Globus pallidus (tissue), 1 donor: ENCODE results near the gene DOC2B.
A peak's percentile ranks its signal among the peaks of the same experiment; 100 is the strongest.
"Not testable (repeated sequence)": the region's sequence is repeated elsewhere in the genome, so short reads cannot be mapped to it uniquely, and the experiment has no call there.

Experiments used
- DNase-seq: peaks from one replicate; pipeline ENCODE4 v3.0.0-alpha.2; 2015; ENCODE audit warnings: low spot score

Gene DOC2B

DNA sequence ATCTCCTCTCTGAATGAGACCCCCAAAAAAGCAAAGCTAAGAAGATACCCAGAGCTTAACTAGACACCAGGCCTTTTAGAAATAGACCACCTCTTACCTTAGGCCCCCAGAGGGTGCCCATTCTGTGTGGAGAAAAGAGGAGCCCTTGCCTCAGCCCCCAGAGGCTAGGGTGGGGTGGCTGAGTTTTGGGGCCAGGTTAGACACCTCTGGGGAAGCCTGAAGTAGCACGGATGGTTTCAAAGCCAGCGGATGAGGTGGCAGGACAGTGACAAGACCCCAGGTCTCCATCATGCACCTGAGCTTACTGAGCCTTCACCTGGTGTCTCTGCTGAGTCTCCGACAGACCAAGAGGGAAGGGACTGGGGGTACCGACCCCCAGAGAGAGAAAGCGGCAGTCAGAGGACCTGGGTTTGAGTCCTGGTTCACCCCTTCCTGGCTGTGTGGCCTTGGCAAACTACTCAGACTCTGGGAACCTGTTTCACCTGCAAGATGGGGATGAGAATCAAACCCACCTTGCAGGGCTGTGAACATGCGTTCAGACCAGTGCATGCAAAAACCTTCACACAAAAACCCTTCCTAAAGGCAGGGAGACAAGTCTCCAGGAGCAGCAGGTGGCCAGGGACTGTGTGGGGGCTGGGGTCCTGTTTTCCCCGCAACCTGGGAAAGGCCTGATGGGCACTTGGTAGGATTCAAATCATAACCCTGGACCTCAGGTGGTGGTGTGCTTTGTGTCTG lies 36.3 kb downstream of the DOC2B start:
- DNase-seq, result no peak

DNA sequence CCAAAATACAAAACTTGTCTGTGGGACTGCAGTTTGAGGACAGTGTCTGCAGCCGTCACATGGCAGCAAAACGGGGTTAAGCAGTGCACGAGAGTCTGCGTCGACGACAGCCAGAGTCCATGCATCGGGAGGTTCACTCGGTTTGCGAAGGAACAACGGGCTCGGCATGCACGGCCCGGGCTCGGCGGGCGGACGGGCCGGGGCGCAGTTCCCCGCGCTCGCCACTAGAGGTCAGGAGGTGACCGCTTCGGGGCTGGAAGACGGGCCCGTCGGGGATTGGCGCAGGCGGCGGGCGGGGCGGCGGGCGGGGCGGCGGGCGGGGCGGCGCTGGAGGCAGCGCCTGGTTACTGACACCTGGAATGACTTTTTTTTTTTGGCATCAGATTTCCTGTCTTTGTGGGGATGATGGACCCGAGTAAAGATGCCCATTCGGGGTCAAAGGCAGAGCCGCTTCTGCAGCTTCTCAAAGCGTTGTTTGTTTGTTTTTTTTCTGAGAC lies 37.6 kb downstream of the DOC2B start:
- DNase-seq, result peak; percentile 54

DNA sequence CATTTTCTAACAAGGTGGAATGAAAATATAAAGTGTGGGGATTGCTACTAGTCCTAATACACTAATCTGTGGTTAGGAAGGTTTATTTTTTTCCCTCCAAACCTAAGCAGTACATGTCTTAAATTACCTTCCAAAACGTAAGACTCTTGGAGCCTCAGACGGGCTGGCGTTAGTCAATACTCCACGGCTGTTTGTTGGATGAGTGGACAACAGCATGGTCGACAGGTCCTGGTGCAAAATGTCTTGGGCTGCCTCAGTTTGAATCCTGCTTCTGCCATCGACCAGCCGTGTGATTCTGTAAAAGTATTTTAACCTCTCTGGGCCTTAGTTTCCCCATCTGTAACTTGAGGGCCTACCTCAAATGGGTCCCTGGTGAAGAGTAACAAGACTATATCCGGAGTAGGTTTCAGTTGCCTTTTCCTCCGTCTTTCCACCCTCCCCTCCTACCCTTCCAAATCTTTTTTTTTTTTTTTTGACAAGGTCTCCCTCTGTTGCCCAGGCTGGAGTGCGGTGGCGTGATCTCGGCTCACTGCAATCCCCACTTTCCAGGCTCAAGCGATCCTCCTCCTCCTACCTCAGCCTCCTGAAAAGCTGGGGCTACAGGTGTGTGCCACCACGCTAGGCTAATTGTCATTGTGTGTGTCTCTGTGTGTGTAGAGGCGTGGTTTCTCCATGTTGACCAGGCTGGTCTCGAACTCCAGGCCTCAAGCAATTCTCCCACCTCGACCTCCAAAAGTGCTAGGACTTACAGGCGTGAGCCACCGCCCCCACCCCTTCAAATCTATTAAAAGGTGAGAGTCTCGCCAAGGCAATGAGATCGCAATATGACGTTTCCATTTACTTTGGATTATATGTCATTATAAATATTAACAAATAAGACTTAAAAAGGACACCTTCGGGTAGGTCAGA lies 38.3 kb downstream of the DOC2B start:
- DNase-seq, result no peak

DNA sequence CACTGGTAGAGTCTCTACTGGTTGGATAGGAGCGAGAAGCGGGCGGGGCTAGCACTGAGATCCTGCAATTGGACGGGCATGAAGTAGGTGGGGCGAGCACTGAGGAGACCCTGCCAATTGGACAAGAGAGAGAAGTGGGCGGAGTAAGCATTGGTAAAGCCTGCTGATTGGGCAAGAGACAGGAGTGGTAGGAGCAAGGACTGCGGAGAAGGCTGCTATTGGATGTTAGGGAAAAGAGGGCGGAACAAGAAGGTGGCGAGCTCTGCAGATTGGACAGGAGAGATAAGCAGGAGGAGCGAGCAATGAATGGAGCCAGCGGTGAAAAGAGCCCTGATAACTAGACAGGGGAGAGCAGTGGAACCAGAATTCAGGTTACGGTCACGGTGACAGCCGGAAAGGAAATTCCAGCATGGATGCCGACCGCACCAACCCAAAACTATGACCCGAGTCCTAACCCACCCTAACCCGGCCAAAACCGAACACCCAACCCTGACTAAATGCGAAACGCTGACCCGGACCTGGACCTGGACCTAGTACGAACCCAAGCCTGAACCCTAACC lies 39.3 kb downstream of the DOC2B start:
- no peak for DNase-seq

DNA sequence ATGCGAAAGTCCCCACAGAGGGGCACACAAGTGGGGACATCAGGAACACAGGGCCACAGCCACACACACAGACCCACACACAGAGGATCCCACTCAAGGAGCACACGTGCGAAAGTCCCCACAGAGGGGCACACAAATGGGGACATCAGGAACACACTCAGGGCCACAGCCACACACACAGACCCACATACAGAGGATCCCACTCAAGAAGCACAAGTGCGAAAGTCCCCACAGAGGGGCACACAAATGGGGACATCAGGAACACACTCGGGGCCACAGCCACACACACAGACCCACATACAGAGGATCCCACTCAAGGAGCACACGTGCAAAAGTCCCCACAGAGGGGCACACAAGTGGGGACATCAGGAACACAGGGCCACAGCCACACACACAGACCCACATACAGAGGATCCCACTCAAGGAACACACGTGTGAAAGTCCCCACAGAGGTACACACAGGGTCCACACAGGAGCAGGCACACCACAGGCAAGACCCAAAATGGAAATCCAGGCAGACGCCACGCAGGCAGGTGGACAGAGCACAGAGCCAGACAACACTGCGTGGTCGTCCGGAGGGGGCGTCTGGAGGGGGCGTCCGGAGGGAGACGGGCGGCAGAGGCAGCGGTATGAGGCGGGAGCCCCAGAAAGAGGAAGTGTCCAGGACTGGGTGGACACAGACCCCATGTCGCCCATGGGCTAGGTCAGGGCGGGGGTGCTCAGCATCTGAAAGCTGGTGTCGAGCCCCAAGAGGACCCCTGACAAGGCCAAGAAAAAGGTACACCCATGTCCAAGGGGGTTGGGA lies 41.8 kb downstream of the DOC2B start:
- DNase-seq, result not testable (repeated sequence)

DNA sequence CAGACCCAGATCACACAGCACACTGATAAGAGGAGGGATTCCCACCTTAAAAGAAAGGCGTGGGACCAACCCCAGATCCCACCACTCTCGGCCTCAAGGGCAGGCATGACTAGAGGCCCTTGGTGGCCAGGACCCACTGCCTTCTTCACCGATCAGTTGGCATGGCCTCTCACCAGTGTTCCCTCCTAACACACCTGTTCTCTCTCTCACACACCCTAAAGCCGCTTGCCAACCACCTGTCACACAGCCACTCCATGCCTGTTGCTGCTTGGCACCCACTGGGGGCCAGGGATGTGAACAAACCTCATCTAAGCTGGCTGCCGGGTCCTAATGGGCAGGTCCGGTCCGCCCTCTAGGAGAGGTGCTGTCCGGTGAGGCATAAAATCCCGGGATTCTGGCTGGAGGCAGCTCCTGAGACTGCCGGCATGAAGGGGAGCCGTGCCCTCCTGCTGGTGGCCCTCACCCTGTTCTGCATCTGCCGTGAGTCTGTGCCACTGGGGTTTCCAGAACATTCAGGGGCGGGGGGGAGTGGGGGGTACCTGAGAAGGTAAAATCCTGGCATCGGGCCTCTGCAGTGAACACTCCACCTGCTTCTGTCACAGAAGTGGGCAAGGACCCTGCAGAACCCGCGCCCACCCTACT lies 44.2 kb downstream of the DOC2B start, which contains the start of gene SCGB1C2:
TSS of gene SCGB1C2 (plus strand) at position 404 of the 642 bp plus-strand sequence. CDS start at position 426, 22 bp downstream.
- DNase-seq, result not testable (repeated sequence)

DNA sequence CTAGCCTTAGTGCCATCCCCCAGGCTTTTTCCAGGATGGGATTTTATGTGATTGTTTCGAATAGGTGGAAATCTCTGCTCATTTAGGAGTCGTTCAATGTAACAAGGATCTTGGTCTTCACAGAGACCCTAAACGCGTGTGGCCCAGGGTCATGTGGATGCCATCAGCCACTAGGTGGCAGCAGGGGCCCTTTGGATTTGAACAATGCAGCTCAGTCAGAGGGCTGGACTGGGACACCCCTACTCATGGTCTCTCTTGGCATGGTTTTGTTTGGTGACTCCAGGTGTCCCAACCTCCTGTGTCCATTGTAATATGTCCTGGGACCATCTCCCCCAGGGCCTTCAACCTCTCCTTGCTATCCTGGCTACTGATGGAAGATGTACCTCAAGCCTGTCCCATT lies 44.9 kb downstream of the DOC2B start:
- DNase-seq, result not testable (repeated sequence)

DNA sequence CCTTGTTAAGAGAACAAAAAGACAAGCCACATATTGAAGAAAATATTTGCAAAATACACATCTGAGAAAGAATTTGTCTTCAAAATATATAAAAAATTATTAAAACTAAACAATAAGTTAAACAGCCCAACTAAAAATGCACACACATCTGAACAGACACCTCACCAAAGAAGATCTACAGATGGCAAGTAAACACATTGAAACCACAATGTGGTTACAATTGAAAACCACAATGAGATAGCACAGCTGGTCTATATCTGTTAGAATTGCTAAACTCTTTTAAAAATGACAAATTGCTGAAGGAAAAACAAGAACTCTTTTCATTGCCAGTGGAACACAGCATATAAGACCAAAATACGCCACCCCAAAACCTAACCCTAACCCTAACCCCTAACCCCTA lies 45.6 kb downstream of the DOC2B start:
- DNase-seq, result not testable (repeated sequence)

DNA sequence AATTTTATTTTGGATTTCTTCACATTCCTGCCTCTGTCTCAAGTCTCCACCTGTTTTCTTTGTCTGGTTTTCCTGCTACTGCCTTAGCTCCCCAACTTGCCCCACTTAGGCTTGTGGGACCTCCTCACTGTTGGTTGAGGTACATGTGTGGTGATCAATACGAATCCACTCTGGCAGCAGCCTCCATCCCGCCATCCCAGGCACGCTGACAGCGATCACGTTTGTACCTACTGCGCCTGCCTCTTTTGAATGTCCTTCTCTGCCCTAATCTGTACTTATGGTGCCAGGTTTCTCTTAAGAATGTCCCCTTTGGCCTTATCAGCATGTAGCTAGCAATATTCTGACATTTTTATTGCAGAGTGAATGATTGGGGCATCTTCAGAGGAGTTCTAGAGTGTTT lies 46.4 kb downstream of the DOC2B start:
- not testable (repeated sequence) for DNase-seq

DNA sequence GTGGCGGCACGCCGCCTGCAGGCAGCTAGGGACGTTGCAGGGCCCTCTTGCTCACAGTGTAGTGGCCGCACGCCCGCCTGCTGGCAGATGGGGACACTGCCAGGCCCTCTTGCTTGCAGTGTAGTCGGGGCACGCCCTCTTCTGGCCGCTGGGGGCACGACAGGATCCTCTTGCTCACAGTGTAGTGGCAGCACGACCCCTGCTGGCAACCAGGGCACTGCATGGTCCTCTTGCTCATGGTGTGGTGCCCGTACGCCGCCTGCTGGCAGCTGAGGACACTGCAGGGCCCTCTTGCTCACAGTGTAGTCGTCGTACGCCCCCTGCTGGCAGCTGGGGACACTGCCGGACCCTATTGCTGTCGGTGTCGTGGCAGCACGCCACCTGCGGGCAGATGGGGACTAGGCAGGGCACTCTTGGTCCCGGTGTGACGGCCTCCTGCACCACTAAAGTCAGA lies 47.1 kb downstream of the DOC2B start:
- not testable (repeated sequence) for DNase-seq

DNA sequence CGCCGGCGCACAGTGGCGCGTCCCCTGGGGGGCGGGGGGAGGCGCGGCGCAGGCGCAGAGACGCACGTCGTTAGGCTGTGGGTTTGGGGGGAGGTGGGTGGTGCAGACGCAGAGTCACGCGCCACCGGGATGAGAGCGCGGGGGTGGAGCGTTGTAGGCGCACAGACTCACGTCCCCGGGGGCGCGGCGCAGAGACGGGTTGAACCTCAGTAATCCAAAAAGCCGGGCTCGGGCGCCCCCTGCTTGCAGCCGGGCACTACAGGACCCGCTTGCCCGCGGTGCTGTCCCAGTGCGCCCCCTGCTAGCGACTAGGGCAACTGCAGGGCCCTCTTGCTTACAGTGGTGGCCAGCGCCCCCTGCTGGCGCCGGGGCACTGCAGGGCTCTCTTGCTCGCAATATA lies 47.5 kb downstream of the DOC2B start:
- not testable (repeated sequence) for DNase-seq

DNA sequence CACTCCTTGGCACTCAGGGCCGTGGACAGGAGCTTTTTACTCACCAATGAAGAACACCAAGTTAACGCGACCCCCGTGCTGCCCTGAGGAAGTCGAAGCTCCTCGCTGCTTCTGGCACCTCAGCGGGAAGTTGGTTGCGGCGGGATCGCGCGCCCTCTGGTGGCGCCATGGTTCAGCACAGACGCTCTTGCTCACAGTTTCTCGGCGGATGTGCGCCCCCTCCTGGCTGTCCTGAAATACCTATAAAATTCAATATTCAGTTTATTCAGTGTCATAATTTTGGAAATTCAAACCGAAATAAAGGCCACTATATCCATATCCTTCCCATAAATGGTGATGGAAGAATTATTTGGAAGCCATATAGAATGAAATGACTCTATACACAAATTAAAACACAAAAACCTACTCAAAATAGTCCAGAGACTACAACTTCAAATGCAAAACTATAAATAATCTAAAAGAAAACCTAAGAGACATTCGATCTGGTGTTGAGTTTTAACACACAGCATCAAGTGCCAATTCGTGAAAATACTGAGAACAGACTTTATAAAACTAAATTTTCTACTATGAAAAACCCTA lies 63.0 kb downstream of the DOC2B start:
- DNase-seq, result not testable (repeated sequence)

DNA sequence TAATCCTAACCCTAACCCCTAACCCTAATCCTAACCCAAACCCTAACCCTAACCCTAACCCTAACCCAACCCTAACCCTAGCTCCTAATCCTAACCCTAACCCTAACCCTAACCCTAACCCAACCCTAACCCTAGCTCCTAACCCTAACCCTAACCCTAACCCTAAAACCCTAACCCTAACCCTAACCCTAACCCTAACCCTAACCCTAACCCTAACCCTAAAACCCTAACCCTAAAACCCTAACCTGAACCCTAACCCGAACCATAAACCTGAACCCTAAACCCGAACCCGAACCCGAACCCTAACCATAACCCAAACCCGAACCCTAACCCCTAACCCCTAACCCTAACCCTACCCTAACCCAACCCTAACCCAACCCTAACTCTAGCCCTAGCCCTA lies 68.3 kb downstream of the DOC2B start:
- DNase-seq, result not testable (repeated sequence)
